A549 (cell line): Measurements from ENCODE around the gene RPS23.

ENCODE experiments used
- CEBPB ChIP-seq, 2 experiments: fragments of >200 bp in 1 of 2; sonication (Bioruptor Twin) in 1 of 2; formaldehyde crosslinking in 1 of 2; IDR thresholded peaks; 2 replicates each; pipeline ENCODE4 v1.6.1; 2012 to 2016
- CTCF ChIP-seq: fragments of >200 bp; sonication (Bioruptor Twin); formaldehyde crosslinking; IDR thresholded peaks from 3 replicates; pipeline ENCODE4 v1.5.1; 2016
- E2F6 ChIP-seq: IDR thresholded peaks from 2 replicates; pipeline ENCODE4 v1.6.1; 2012; ENCODE audit warnings: low read depth, borderline replicate concordance
- EP300 ChIP-seq, 2 experiments: fragments of >200 bp; sonication (Bioruptor Twin); formaldehyde crosslinking; IDR thresholded peaks; 2 replicates in 1 of 2; 3 replicates in 1 of 2; pipeline ENCODE4 v1.6.1; 2016 to 2017
- JUN ChIP-seq, 2 experiments: fragments of >200 bp; sonication (Bioruptor Twin); formaldehyde crosslinking; IDR thresholded peaks; 2 replicates in 1 of 2; 3 replicates in 1 of 2; pipeline ENCODE4 v1.6.1; 2016 to 2017
- MAX ChIP-seq: IDR thresholded peaks from 2 replicates; pipeline ENCODE4 v1.6.1; 2012
- NFE2L2 ChIP-seq: fragments of 150-350 bp; conservative IDR thresholded peaks from 2 replicates; pipeline ENCODE4 v1.6.1; 2014; ENCODE audit warnings: low read length
- POLR2A ChIP-seq: IDR thresholded peaks from 2 replicates; pipeline ENCODE4 v1.6.1; 2012; ENCODE audit warnings: mild to moderate bottlenecking, low read length
- RCOR1 ChIP-seq: fragments of 150-350 bp; IDR thresholded peaks from 2 replicates; pipeline ENCODE4 v1.6.1; 2014; ENCODE audit warnings: antibody characterized with exemption, low read length, low read depth
- SREBF2 ChIP-seq: fragments of 450-650 bp; IDR thresholded peaks from 2 replicates; pipeline ENCODE4 v1.6.1; 2014; ENCODE audit warnings: mild to moderate bottlenecking, moderate library complexity

- TF ChIP-seq JUN (IDR thresholded peaks at IDR 0.05) (no peak), CEBPB (IDR thresholded peaks at IDR 0.05) (no peak), POLR2A (no peak), SREBF2 (no peak), MAX (no peak), E2F6 (no peak), CTCF (no peak), RCOR1 (no peak), NFE2L2 (no peak), EP300 (IDR thresholded peaks at IDR 0.05) (no peak)
Measured at GRCh38 chr5:82301190-82301589, 23.0 kb upstream of the RPS23 start.
